Ascending aorta (tissue), 2 donors: Measurements from ENCODE around the gene IRX5. TPM values are rescaled to one million over a fixed set of nuclear protein-coding genes. Genes with fewer than 3 reads are reported as not detected.

Source experiments
- DNase-seq, 2 donors: peaks; one replicate each; pipeline ENCODE4 v3.0.0-alpha.2; 2019; ENCODE audit warnings: low spot score in 2 of 2
- H3K27ac ChIP-seq, 2 donors: fragments of 200-600 bp; sonication (generic); one replicate each; pipeline ENCODE4 v1.5.1; 2016 to 2017; ENCODE audit warnings: mild to moderate bottlenecking in 1 of 2
- H3K27me3 ChIP-seq: fragments of 200-600 bp; sonication (generic); one replicate; pipeline ENCODE4 v1.5.1; 2017
- H3K36me3 ChIP-seq, 2 donors: fragments of 200-600 bp; sonication (generic); one replicate each; pipeline ENCODE4 v1.5.1; 2016
- H3K4me1 ChIP-seq, 2 donors: fragments of 200-600 bp; sonication (generic); one replicate each; pipeline ENCODE4 v1.5.1; 2016 to 2017; ENCODE audit warnings: mild to moderate bottlenecking in 1 of 2
- H3K4me3 ChIP-seq, 2 donors: fragments of 200-600 bp; sonication (generic); one replicate each; pipeline ENCODE4 v1.5.1; 2016 to 2017; ENCODE audit warnings: mild to moderate bottlenecking in 1 of 2
- H3K9me3 ChIP-seq, 2 donors: fragments of 200-600 bp; sonication (generic); one replicate each; pipeline ENCODE4 v1.5.1; 2016
- CTCF ChIP-seq, 3 experiments: fragments of 200-600 bp in 2 of 3; fragments of 450-650 bp in 1 of 3; sonication (generic) in 2 of 3; IDR thresholded peaks; one replicate each; pipeline ENCODE4 v1.5.1; 2016 to 2019; ENCODE audit warnings: antibody characterized with exemption in 3 of 3, mild to moderate bottlenecking in 1 of 3, moderate library complexity in 1 of 3
- intact Hi-C: fragments of 100-400 bp; cut with DNase I; formaldehyde crosslinking; loops from one replicate; pipeline ENCODE4 v1.15.1; 2023
- total RNA-seq: library from RNA; depleted of rRNA; stranded (reverse); fragments of >200 nt; gene quantifications from one replicate; pipeline ENCODE4 v1.1.0, GENCODE V29; 2016

Gene IRX5
- total RNA-seq, 1 donor from 2014 or later, result not detected

GRCh38 chr16:54912720-54913119 is 17.9 kb upstream of the IRX5 start:
- H3K27ac ChIP-seq, result no peak overlapping the region
- H3K27me3 ChIP-seq, result no peaks in the 10 kb centered on the region
- no peaks in the 10 kb centered on the region for H3K36me3 ChIP-seq
- TF ChIP-seq CTCF (IDR thresholded peaks at IDR 0.05), result no peak
- no peaks in the 10 kb centered on the region for H3K9me3 ChIP-seq
- DNase-seq, result no peak
- intact Hi-C loops, result no loop called here
- H3K4me1 ChIP-seq, result no peaks in the 10 kb centered on the region
- H3K4me3 ChIP-seq, result no peak overlapping the region

GRCh38 chr16:54921206-54921824 is 9.3 kb upstream of the IRX5 start:
- Histone ChIP-seq H3K27ac (no peak overlapping the region), H3K27me3 (no peaks in the 10 kb centered on the region), H3K4me3 (no peak overlapping the region), H3K9me3 (no peaks in the 10 kb centered on the region), H3K36me3 (no peaks in the 10 kb centered on the region), H3K4me1 (no peaks in the 10 kb centered on the region)
- DNase-seq, result no peak
- TF ChIP-seq CTCF (IDR thresholded peaks at IDR 0.05), result no peak
- intact Hi-C loops, result loop anchor here (10.0 kb wide), 2 partner anchors 1487 to 1787 kb away; partner anchors contain the start of gene RBL2

DNA sequence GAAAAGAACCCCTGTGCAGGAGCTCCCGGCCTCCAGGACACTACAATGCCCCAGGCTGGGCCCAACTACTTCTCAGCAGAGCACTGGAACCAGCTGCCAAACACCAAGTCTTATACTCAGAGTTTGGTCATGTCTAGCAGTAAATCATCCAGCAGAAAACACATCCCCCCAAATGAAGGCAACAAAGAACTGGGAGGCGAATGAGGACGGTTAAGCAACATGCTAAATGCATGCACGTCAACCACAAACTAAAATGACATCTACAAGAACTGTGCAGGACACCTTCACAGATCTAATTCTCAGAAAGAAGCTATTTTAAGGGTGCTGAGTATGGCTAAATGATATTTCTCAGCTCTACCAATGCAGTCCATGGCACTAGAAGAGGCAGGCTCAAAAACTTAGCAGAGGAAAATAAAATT is 7.6 kb upstream of the IRX5 start:
- DNase-seq, result no peak
- Histone ChIP-seq H3K9me3 (no peaks in the 10 kb centered on the region), H3K4me3 (no peak overlapping the region), H3K27me3 (no peaks in the 10 kb centered on the region), H3K4me1 (no peaks in the 10 kb centered on the region), H3K27ac (no peak overlapping the region), H3K36me3 (no peaks in the 10 kb centered on the region)
- TF ChIP-seq CTCF (IDR thresholded peaks at IDR 0.05), result no peak
- intact Hi-C loops, result loop anchor here (10.0 kb wide), 2 partner anchors 1488 to 1788 kb away; partner anchors contain the start of gene RBL2

- DNase-seq, result no peak
- intact Hi-C loops, result loop anchor here (10.0 kb wide), 2 partner anchors 1489 to 1789 kb away; partner anchors contain the start of gene RBL2
- no peak for TF ChIP-seq CTCF (IDR thresholded peaks at IDR 0.05)
- no peaks in the 10 kb centered on the region for H3K36me3 ChIP-seq
- H3K9me3 ChIP-seq, result no peaks in the 10 kb centered on the region
- no peak overlapping the region for H3K4me3 ChIP-seq
- H3K27ac ChIP-seq, result no peak overlapping the region
- H3K27me3 ChIP-seq, result no peaks in the 10 kb centered on the region
- no peaks in the 10 kb centered on the region for H3K4me1 ChIP-seq
Observed at GRCh38 chr16:54923988-54924387, 6.7 kb upstream of the IRX5 start.

GRCh38 chr16:54926166-54926838 is 4.4 kb upstream of the IRX5 start:
- no peak for DNase-seq
- Histone ChIP-seq H3K9me3 (no peaks in the 10 kb centered on the region), H3K27ac (no peak overlapping the region), H3K36me3 (no peaks in the 10 kb centered on the region), H3K4me1 (peaks cover 0 to 4% of the 10 kb centered on the region in 2 donors), H3K27me3 (no peaks in the 10 kb centered on the region), H3K4me3 (peak overlapping the region in 1 of 2 donors; percentile 11)
- TF ChIP-seq CTCF (IDR thresholded peaks at IDR 0.05), result no peak
- intact Hi-C loops, result loop anchor here (10.0 kb wide), 2 partner anchors 1492 to 1792 kb away; partner anchors contain the start of gene RBL2
